ENCODE measurements around the gene CDK9. TPM values are rescaled to one million over a fixed set of nuclear protein-coding genes. Genes with fewer than 3 reads are reported as not detected.
A peak's percentile ranks its signal among the peaks of the same experiment; 100 is the strongest.
"Not testable (repeated sequence)": the region's sequence is repeated elsewhere in the genome, so short reads cannot be mapped to it uniquely, and the experiment has no call there.

CDK9 gene
- total RNA-seq, 3 donors from 2014 or later, result 66.9 to 91.5 (median 82.5) TPM

DNA sequence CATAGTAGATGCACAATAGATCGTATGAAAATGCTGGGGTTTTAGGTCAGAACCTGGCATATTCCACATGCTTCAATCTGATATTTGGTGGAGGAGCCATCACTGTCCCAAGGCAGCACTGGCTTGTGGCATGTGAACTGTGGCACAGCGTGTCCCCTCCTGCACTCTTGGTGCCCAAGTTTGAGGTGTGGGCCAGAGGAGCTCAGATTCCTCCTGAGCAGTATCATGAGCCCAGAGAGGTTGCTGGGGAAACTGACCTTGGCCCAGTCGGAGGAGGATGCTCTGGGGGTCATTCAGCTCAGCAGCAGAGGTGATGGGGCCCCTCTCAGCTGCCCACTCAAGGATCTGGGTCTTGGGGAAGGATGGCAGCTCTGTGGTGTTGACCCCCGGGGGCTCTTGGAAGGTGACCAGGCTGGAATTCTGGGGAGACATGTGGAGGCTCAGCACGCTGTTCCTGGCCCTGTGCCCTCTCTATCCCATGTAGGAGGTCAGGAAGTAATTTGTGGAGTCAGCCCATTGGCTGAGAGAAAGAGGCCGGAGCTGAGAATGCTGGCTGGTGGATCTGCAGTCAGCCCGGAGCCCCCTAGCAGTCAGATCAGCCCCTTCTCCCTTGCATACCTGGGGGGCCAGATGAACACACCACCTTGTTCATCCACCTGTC is 40.5 kb downstream of the CDK9 start:
- Mint-ChIP-seq H3K9me3 (no peaks in the 10 kb centered on the region), H3K36me3 (ENCODE audit: insufficient read depth) (no peaks in the 10 kb centered on the region), H3K4me3 (no peak overlapping the region), H3K4me1 (ENCODE audit: low read depth) (peaks cover 2% of the 10 kb centered on the region), H3K27me3 (ENCODE audit: low read depth) (no peaks in the 10 kb centered on the region)
- ATAC-seq (no peak), DNase-seq (no peak)

DNA sequence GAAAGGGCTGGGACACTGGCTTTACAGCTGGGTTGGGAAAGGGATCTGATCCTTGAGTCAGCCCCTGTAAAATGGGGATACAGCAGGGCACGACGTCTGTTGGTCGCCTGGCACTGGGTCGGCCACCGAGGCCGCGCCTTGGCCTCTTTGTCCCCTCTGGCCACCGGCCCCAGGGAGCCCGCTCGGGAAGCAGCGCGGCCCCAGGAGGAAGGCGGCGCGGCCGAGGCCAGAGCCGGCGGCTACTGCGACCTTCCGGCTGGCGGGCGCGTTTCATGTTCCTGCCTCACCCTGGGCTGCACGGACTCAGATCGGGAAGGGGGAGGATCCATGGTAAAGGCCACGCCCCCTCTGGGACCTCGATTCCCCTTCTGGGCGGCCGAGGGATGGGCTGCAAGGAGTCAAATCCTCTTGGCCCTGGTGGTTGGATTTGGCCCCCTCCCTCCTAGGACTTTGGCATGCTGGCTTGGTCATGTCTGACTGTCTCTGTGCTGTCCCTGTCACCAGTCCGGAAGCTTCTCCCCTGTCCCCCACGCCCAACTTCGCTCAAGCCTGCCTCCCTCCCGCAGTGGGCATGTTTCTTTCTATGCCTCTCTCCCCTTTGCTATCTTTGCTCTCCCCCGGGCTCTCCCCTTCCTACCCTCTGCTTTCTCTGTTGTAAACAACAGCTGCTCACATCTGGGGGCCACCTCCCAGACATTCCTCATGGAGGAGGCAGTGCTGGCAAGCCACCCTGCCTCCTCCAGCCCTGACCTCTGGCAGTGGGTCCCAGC is 42.6 kb downstream of the CDK9 start:
- peaks cover 9% of the 10 kb centered on the region for H3K4me1 Mint-ChIP-seq (ENCODE audit: low read depth)
- no peak for ATAC-seq

DNA sequence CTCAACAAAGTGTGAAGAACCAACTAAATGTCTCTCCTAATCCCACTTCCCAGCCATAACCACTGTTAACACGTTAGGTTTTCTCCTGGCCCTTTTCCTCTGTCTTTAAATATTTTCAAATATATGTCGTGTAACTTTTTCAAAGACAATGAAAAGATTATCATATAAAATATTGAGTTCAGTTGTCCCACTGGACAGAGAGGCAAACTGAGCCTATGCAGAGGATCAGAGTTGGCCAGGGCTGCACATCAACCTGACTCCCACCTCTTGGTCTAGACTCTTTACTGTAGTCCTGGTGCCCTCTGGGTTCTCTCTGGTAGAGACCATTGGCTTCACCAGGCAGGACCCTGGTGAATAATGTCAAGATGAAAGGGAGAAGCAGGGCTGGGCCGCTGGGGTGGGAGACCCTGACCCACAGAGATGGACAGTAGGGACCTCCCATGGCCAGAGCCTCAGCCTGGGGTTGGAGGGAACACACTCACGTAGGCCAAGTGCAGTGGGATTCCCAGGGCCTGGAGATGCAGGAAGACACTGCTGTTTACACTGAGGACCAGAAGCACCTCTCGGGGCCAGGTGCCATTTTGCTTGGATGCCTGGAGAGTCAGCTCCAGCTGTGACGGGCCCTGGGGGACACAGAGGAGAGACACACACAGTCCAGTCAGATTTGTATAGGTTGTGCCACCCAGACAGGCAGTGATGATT is 43.5 kb downstream of the CDK9 start:
- no peaks in the 10 kb centered on the region for H3K27me3 Mint-ChIP-seq (ENCODE audit: low read depth)
- H3K36me3 Mint-ChIP-seq (ENCODE audit: insufficient read depth), result no peaks in the 10 kb centered on the region
- ATAC-seq, result no peak
- no peak for DNase-seq
- peaks cover 13% of the 10 kb centered on the region for H3K4me1 Mint-ChIP-seq (ENCODE audit: low read depth)
- no peaks in the 10 kb centered on the region for H3K9me3 Mint-ChIP-seq
- no peak overlapping the region for H3K4me3 Mint-ChIP-seq

More for the DNA sequence above, 42.6 kb downstream of the CDK9 start:
- Mint-ChIP-seq H3K27me3 (ENCODE audit: low read depth) (no peaks in the 10 kb centered on the region), H3K4me3 (no peak overlapping the region), H3K9me3 (no peaks in the 10 kb centered on the region), H3K36me3 (ENCODE audit: insufficient read depth) (no peaks in the 10 kb centered on the region)
- DNase-seq, result no peak

DNA sequence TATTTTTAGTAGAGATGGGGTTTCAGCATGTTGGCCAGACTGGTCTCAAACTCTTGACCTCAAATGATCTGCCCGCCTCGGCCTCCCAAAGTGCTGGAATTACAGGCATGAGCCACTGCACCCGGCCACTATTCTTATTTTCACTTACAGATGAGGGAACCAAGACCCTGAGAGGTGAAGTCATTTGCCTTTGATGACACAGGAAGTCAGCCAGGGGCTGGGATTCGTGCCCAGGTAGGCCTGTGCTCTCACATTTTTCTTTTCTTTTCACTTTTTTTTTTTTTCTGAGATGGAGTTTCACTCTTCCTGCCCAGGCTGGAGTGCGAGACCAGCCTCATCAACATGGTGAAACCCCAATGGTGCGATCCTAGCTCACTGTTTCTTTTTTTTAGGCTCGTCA is 46.4 kb downstream of the CDK9 start:
- no peaks in the 10 kb centered on the region for H3K9me3 Mint-ChIP-seq
- DNase-seq (no peak), ATAC-seq (no peak)
- peaks cover 13% of the 10 kb centered on the region for H3K4me1 Mint-ChIP-seq (ENCODE audit: low read depth)
- H3K27me3 Mint-ChIP-seq (ENCODE audit: low read depth), result no peaks in the 10 kb centered on the region
- no peak overlapping the region for H3K4me3 Mint-ChIP-seq
- H3K36me3 Mint-ChIP-seq (ENCODE audit: insufficient read depth), result no peaks in the 10 kb centered on the region

DNA sequence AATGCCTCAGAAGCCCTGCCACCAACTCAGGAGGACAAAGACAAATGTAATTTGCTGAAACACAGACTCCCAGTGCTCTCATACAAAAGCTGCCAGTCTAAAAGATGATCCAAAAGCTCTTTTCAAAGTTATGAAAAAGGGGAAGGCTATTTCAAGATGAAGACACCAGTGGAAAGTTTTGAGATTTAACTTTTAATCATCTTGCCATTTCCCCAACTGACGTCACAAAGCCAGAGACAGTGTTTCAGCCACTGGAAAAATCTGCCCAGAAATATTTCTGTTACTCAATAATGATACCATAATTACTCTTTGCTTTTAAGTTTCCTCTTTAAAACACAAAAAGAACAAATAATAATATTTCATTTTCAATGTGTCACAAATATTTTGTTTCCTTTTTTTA is 47.7 kb downstream of the CDK9 start:
- Mint-ChIP-seq H3K9me3 (no peaks in the 10 kb centered on the region), H3K27me3 (ENCODE audit: low read depth) (no peaks in the 10 kb centered on the region), H3K36me3 (ENCODE audit: insufficient read depth) (peaks cover under 1% of the 10 kb centered on the region), H3K4me3 (no peak overlapping the region), H3K4me1 (ENCODE audit: low read depth) (peaks cover 13% of the 10 kb centered on the region)
- DNase-seq (no peak), ATAC-seq (no peak)

DNA sequence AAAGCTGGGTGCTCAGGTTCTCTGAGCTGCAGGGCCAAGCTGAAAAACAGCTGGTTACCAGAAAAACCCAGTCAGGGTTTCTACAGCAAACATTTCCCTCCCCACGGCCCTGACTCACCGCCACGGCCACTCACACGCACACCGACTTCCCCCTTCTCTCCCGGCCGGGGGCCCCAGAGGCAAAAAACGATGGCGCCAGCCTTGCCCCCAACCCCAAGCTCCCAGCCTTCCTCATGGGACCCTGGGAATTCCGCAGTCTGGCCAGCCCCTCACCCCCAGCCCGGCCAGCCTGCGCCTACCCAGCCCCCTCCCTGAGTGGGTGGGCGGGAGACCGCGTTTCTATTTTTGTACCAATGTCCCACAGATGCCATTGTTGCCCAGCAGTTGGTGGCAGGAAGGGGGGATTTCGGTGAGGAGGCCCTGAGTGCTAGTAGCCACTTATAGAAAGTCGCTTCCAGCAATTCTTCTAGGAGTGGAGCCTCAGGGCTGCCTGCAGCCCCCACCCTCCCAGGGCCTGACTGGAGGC is 50.2 kb downstream of the CDK9 start:
- no peak overlapping the region for H3K4me3 Mint-ChIP-seq
- peak; percentile 56 to 65 for ATAC-seq
- DNase-seq, result no peak
- peaks cover 11% of the 10 kb centered on the region for H3K4me1 Mint-ChIP-seq (ENCODE audit: low read depth)
- H3K36me3 Mint-ChIP-seq (ENCODE audit: insufficient read depth), result peaks cover 3% of the 10 kb centered on the region
- H3K9me3 Mint-ChIP-seq, result no peaks in the 10 kb centered on the region
- H3K27me3 Mint-ChIP-seq (ENCODE audit: low read depth), result no peaks in the 10 kb centered on the region

DNA sequence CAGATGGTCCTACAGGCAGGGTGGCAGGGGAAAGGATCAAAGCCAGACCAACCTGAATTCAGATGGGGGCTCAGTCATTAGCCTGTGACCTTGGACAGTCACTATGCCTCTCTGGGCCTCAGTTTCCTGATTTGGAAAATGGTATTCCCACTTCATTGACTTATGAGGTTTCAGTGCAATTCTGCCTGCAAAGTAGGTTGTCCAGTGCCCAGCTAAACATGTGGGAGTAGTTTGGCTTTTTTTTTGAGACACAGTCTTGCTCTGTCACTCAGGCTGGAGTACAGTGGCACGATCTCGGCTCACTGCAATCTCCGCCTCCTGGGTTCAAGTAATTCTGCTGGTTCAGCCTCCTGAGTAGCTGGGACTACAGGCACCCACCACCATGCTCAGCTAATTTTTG is 50.7 kb downstream of the CDK9 start:
- peaks cover 11% of the 10 kb centered on the region for H3K4me1 Mint-ChIP-seq (ENCODE audit: low read depth)
- H3K27me3 Mint-ChIP-seq (ENCODE audit: low read depth); DNase-seq; H3K36me3 Mint-ChIP-seq (ENCODE audit: insufficient read depth); H3K9me3 Mint-ChIP-seq; ATAC-seq; H3K4me3 Mint-ChIP-seq: not testable (repeated sequence)

DNA sequence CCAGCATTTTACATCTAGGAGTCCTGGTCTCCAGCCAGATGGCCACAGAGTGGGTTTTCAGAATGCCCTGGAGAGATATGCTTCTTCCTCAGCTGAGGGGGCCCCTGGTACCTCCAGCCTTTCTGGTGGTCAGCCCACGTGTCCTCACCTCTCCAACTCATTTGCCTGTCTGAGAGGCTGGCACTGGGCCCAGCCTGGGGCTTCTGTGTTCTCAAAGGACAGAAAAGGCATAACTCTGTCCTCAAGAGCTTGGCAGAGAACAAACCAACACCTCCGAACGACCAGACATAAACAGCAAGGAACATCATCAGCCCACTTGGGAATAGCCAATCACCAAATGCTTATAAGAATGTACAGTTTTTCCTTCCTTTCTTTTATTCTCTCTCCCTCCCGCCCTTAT is 51.5 kb downstream of the CDK9 start:
- ATAC-seq, result no peak
- Mint-ChIP-seq H3K4me3 (no peak overlapping the region), H3K27me3 (ENCODE audit: low read depth) (no peaks in the 10 kb centered on the region), H3K36me3 (ENCODE audit: insufficient read depth) (peaks cover 3% of the 10 kb centered on the region), H3K4me1 (ENCODE audit: low read depth) (peaks cover 8% of the 10 kb centered on the region), H3K9me3 (no peaks in the 10 kb centered on the region)
- no peak for DNase-seq

DNA sequence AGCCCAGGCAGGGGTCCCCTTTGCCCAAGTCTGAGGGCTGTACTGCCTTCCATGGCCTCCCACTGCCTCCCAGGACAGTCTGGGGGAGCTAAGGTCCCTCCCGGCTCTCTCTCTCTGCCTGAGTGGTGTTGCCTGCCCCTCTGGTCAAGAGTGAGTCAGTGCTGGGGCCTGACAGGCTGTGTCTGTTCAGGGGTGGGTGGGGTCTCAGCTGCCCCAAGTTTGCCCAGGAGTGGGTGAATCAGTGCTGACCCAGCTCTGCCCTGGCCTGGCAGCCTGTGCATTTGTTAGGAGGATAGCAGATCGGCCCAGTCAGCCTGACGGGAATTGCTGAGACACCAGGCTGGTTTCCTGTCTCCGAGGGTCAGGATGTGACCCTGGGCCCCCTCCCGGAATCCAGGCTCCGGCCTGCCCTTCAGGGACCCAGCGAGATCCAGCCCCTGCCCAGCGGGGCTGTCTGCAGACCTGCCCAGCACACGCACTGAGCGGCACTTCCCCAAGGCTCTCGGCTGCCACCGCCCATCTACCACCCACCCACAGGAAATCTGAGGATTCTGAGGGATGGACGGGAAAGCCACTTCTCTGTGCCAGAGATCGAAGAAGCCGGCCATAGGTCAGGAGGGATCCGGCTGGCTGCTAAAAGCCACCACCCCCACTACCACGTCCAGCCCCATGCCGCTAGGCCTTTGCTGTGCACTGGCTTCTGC is 52.7 kb downstream of the CDK9 start:
- ATAC-seq, result no peak
- DNase-seq, result no peak

More for the DNA sequence above, 52.7 kb downstream of the CDK9 start:
- Mint-ChIP-seq H3K4me3 (no peak overlapping the region), H3K36me3 (ENCODE audit: insufficient read depth) (peaks cover 3% of the 10 kb centered on the region), H3K27me3 (ENCODE audit: low read depth) (no peaks in the 10 kb centered on the region), H3K9me3 (no peaks in the 10 kb centered on the region), H3K4me1 (ENCODE audit: low read depth) (peaks cover 3% of the 10 kb centered on the region)

Other genes with a start within 250 kb of the CDK9 start
- gene STXBP1, start 173.8 kb upstream of the CDK9 start, total RNA-seq, result 10 to 100 TPM; 10.8 to 11.6 (median 11.0) TPM
- gene CFAP157, start 79.0 kb upstream of the CDK9 start, total RNA-seq, result not detected
- 10 to 100 TPM; 43.9 to 49.6 (median 45.6) TPM for gene PTRH1, start 70.4 kb upstream of the CDK9 start, total RNA-seq
- under 1 TPM; 0.37 to 0.58 (median 0.57) TPM for gene TTC16, start 70.0 kb upstream of the CDK9 start, total RNA-seq
- gene TOR2A, start 50.7 kb upstream of the CDK9 start, total RNA-seq, result 10 to 100 TPM; 19.8 to 23.6 (median 20.1) TPM
- gene SH2D3C, start 7.4 kb upstream of the CDK9 start, total RNA-seq, result 10 to 100 TPM in 1 of 3 donors, 1 to 10 TPM in 2; 5.9 to 10.8 (median 7.0) TPM
- gene FPGS, start 16.8 kb downstream of the CDK9 start, total RNA-seq, result 100 to 1,000 TPM; 137 to 149 (median 141) TPM
- 10 to 100 TPM; 10.7 to 20.3 (median 14.8) TPM for gene ENG, start 68.6 kb downstream of the CDK9 start, total RNA-seq
- 1 to 10 TPM; 3.6 to 6.4 (median 5.0) TPM for gene AK1, start 91.6 kb downstream of the CDK9 start, total RNA-seq
- 10 to 100 TPM; 25.9 to 31.5 (median 31.0) TPM for gene ST6GALNAC6, start 113.6 kb downstream of the CDK9 start, total RNA-seq
- gene ST6GALNAC4, start 131.0 kb downstream of the CDK9 start, total RNA-seq, result 10 to 100 TPM; 22.0 to 25.7 (median 24.7) TPM
- 1 to 10 TPM; 2.3 to 3.5 (median 2.8) TPM for gene PIP5KL1, start 144.7 kb downstream of the CDK9 start, total RNA-seq
- gene DPM2, start 151.8 kb downstream of the CDK9 start, total RNA-seq, result 10 to 100 TPM; 89.6 to 91.5 (median 89.9) TPM
- gene EEIG1, start 195.0 kb downstream of the CDK9 start, total RNA-seq, result 10 to 100 TPM; 75.5 to 87.3 (median 86.0) TPM